Measurements from ENCODE around the gene ENOX1.

GRCh38 chr13:43800828-43801227 is 14.1 kb upstream of the ENOX1 start:
- TF ChIP-seq CTCF (IDR thresholded peaks at IDR 0.05) (no peak), EZH2 (IDR thresholded peaks at IDR 0.05) (no peak)
